GM12873 (cell line): ENCODE measurements around the gene ARF4.

Experiments
- CTCF ChIP-seq: IDR thresholded peaks from 2 replicates; pipeline ENCODE4 v1.5.1; 2012; ENCODE audit warnings: low read depth, mild to moderate bottlenecking, moderate library complexity, low read length, control low read depth; ENCODE audit not compliant: insufficient read depth; ENCODE audit errors: missing control alignments

Gene ARF4

GRCh38 chr3:57556459-57557084 lies 40.6 kb downstream of the ARF4 start:
- no peak for TF ChIP-seq CTCF

GRCh38 chr3:57555738-57556458 lies 41.2 kb downstream of the ARF4 start, which contains the start of gene PDE12:
Gene PDE12, plus strand, starts transcription at chr3:57556274. Its CDS starts 106 bp downstream, at chr3:57556380.
- no peak for TF ChIP-seq CTCF

GRCh38 chr3:57555306-57555705 lies 41.8 kb downstream of the ARF4 start:
- no peak for TF ChIP-seq CTCF

GRCh38 chr3:57546616-57547015 lies 50.5 kb downstream of the ARF4 start:
- no peak for TF ChIP-seq CTCF

- TF ChIP-seq CTCF: no peak
These were observed 51.4 kb downstream of the ARF4 start for GRCh38 chr3:57545636-57546268.

GRCh38 chr3:57544181-57545125 lies 52.7 kb downstream of the ARF4 start, which contains the start of gene DNAH12:
Gene DNAH12, minus strand, starts transcription at chr3:57544344. Its CDS starts 1,474 bp downstream, at chr3:57542870.
- TF ChIP-seq CTCF: no peak

- TF ChIP-seq CTCF: no peak
These were observed 58.7 kb downstream of the ARF4 start for GRCh38 chr3:57538465-57538864.
